Activated naive CD4-positive, alpha-beta T cell treated with anti-CD3 and anti-CD28 coated beads, Interleukin-2, amount 50 U/mL, for 72 hours (primary cell): ENCODE results near the gene STEAP1B. TPM values are rescaled to one million over a fixed set of nuclear protein-coding genes. Genes with fewer than 3 reads are reported as not detected.
"Not testable (repeated sequence)": the region's sequence is repeated elsewhere in the genome, so short reads cannot be mapped to it uniquely, and the experiment has no call there.

Experiments
- ATAC-seq, 2 donors: fragments of 150-1000 bp; cut with Tn5 transposase; 2 replicates each; pipeline ENCODE4 v1.10.0; 2021; ENCODE audit warnings: mild to moderate bottlenecking in 2 of 2, moderate library complexity in 2 of 2
- DNase-seq, 2 donors: peaks; one replicate each; pipeline ENCODE4 v3.0.0; 2021 to 2022; ENCODE audit warnings: low spot score in 2 of 2
- H3K27ac Mint-ChIP-seq, 2 donors: one replicate each; pipeline ENCODE4 v1.8.0; 2022; ENCODE audit warnings: mild to moderate bottlenecking in 2 of 2, mixed read lengths in 2 of 2
- H3K36me3 Mint-ChIP-seq, 2 donors: one replicate each; pipeline ENCODE4 v1.8.0; 2022; ENCODE audit warnings: mixed read lengths in 2 of 2
- H3K9me3 Mint-ChIP-seq, 2 donors: one replicate each; pipeline ENCODE4 v1.8.0; 2022; ENCODE audit warnings: mixed read lengths in 2 of 2
- total RNA-seq, 2 donors: library from RNA; stranded (reverse); gene quantifications; one replicate each; pipeline ENCODE4 v1.2.3, GENCODE V29; 2022

The STEAP1B gene
- total RNA-seq, 2 donors from 2014 or later, result not detected

GRCh38 chr7:22445140-22445743, 54.7 kb downstream of the STEAP1B start:
- ATAC-seq (peak in 1 of 2 donors; percentile 28), DNase-seq (no peak)
- Mint-ChIP-seq H3K27ac (no peak overlapping the region), H3K36me3 (no peaks in the 10 kb centered on the region), H3K9me3 (peaks cover 0 to 4% of the 10 kb centered on the region in 2 donors)

GRCh38 chr7:22444181-22444971, 55.6 kb downstream of the STEAP1B start:
- ATAC-seq (no peak), DNase-seq (no peak)
- Mint-ChIP-seq H3K36me3 (no peaks in the 10 kb centered on the region), H3K27ac (no peak overlapping the region), H3K9me3 (peaks cover 0 to 3% of the 10 kb centered on the region in 2 donors)

DNA sequence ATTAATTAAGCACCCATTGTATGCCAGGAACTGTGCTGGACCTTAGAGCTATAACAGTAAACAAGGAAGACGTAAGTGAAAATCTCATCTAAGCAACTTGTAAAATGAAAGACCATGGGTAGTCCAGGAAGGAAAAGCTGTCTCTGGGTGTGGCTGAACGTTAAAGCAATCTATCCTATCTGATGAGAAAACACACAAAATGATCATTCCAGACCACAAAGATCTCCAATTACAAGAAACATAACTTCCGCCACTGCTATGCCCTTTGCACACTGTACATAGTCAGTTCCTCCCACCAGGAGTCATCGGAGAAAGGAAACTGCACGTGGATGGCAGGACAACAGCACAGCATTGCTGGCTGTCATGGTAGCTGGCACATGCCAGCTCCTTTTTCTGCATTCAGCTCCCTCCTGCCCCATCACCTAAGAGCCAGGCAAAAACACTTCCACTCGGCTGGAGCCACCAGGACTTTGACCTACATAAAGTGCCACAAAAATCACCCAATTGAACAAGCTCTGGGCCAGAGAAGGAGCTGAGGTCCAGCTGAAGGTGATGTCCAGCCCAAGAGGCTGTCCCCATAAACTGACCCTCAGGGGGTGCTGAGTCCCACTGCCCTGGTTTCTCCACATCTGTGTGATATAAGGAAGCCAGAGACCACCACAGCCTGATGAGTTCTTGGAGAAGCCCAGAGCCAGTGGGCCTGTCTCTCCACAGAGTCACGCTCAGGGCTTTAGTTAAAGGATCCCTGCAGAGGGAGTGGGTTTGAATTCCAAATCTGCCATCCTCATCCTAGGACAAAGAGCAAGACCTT, 56.4 kb downstream of the STEAP1B start:
- H3K36me3 Mint-ChIP-seq, result no peaks in the 10 kb centered on the region
- H3K27ac Mint-ChIP-seq, result no peak overlapping the region
- ATAC-seq, result no peak
- H3K9me3 Mint-ChIP-seq, result no peaks in the 10 kb centered on the region
- DNase-seq, result no peak

GRCh38 chr7:22442882-22443369, 57.1 kb downstream of the STEAP1B start:
- H3K9me3 Mint-ChIP-seq, result no peaks in the 10 kb centered on the region
- no peak for DNase-seq
- no peak overlapping the region for H3K27ac Mint-ChIP-seq
- ATAC-seq, result no peak
- H3K36me3 Mint-ChIP-seq, result no peaks in the 10 kb centered on the region

DNA sequence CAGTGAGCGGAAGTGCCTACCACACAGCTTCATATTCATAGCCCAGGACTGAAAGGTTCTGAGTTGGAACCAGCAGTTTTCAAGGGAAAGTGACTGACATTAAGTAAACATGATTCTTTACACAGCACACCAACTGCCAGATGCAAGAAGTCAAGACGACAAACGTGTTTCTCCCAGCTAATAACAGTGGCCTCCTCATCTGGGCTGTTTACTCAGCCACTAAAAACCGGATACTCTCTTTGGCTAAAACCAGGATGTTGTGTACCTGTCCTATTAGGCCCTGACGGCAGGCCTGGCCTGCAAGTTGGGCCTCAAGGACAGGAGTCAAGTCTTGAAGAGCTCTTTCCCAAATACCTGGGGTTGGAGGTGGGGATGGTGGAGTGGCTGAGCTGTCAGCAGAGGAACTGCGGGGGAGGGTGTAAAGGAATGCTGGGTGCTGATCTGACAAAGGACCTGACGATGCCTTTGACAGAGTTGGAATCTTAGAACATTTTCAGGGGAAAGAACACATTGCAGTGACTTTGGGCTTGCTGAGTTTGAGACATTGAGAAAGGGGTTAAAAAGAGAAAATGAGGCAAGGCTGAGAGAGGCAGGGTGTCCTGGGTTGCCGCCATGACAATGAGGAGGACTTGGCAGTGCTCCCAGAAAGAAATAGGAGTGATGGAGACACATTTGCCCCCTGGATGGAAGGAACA, 57.7 kb downstream of the STEAP1B start:
- DNase-seq (no peak), ATAC-seq (no peak)
- no peaks in the 10 kb centered on the region for H3K9me3 Mint-ChIP-seq
- H3K36me3 Mint-ChIP-seq, result no peaks in the 10 kb centered on the region
- H3K27ac Mint-ChIP-seq, result no peak overlapping the region

GRCh38 chr7:22441157-22441556, 58.8 kb downstream of the STEAP1B start:
- ATAC-seq (no peak), DNase-seq (no peak)
- H3K36me3 Mint-ChIP-seq, result no peaks in the 10 kb centered on the region
- H3K9me3 Mint-ChIP-seq, result no peaks in the 10 kb centered on the region
- no peak overlapping the region for H3K27ac Mint-ChIP-seq

DNA sequence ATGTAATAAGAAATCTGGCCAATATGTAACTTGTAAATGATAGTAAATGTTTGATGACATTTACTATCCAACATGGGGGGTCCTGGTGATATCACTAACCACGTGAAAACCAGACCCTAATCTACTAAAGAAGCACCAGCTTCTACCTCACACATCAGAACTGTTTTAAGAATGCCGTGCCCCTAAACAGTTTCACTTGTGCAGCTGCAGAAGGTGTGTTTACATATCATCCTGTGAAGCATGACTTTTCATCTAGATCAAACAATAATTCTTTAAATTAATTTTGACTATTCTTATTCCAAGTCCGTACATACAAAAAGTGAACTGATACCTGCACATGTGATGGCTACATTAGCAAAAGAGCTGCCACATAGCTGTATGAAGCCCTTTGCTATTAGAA, 61.0 kb downstream of the STEAP1B start:
- Mint-ChIP-seq H3K9me3 (no peaks in the 10 kb centered on the region), H3K36me3 (no peaks in the 10 kb centered on the region), H3K27ac (no peak overlapping the region)
- DNase-seq (no peak), ATAC-seq (no peak)

DNA sequence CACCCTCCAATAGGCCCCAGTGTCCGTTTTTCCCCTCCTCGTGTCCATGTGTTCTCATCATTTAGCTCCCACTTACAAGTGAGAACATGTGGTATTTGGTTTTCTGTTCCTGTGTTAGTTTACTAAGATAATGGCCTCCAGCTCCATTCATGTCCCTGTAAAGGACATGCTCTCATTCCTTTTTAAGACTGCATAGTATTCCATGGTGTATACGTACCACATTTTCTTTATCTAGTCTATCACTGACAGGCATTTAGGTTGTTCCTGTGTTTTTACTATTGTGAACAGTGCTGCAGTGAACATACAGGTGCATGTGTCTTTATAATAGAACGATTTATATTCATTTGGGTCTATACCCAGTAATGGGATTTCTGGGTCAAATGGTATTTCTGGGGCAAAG, 63.4 kb downstream of the STEAP1B start:
- not testable (repeated sequence) for ATAC-seq

DNA sequence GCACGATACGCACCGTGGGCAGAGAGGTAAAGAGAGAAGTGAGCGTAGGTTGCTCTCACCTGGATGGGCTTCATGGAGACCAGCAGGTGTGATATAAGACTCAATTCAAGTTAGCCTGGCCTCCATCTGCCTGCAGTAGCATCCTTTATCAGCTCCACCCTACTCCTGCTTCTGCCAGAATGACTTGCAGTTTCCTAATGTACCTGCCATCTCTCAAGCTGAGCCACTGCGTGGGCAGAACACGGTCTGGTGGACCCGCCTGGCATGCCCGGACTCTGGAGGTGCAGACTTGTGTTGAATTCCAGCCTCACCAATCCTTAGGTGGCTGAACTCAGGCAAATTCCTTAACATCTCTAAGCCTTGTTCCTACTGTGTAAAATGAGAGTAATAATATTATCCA, 64.3 kb downstream of the STEAP1B start:
- no peaks in the 10 kb centered on the region for H3K9me3 Mint-ChIP-seq
- no peak overlapping the region for H3K27ac Mint-ChIP-seq
- no peaks in the 10 kb centered on the region for H3K36me3 Mint-ChIP-seq
- ATAC-seq (no peak), DNase-seq (no peak)

More for the DNA sequence above, 63.4 kb downstream of the STEAP1B start:
- not testable (repeated sequence) for DNase-seq, H3K9me3 Mint-ChIP-seq, H3K27ac Mint-ChIP-seq, H3K36me3 Mint-ChIP-seq

DNA sequence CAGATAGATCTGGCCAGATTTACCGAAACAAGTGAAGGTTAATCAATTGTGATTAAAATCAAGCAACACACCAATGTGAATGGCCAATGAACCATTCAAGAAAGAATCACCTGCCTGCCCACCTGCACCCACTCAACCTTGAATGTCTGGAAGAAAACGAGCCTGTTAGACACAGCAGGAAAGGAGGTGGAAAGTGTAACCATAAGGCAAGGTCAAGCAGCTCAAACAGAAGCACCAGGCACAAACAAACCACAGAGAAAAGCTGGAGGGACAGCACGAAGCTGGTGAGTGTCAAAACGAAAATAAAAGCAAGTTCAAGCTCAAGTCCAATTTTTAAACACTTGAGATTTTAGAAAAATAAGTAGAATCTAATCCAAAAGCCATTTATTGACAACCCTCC, 64.9 kb downstream of the STEAP1B start:
- DNase-seq (no peak), ATAC-seq (no peak)
- Mint-ChIP-seq H3K27ac (no peak overlapping the region), H3K36me3 (no peaks in the 10 kb centered on the region), H3K9me3 (no peaks in the 10 kb centered on the region)

GRCh38 chr7:22433710-22434460, 66.1 kb downstream of the STEAP1B start:
- no peaks in the 10 kb centered on the region for H3K36me3 Mint-ChIP-seq
- H3K9me3 Mint-ChIP-seq, result no peaks in the 10 kb centered on the region
- H3K27ac Mint-ChIP-seq, result no peak overlapping the region
- ATAC-seq (no peak), DNase-seq (no peak)

GRCh38 chr7:22433165-22433700, 66.8 kb downstream of the STEAP1B start:
- H3K27ac Mint-ChIP-seq, H3K9me3 Mint-ChIP-seq, H3K36me3 Mint-ChIP-seq, ATAC-seq, DNase-seq: not testable (repeated sequence)

- no peaks in the 10 kb centered on the region for H3K36me3 Mint-ChIP-seq
- no peaks in the 10 kb centered on the region for H3K9me3 Mint-ChIP-seq
- ATAC-seq (no peak), DNase-seq (no peak)
- H3K27ac Mint-ChIP-seq, result no peak overlapping the region
Measured at GRCh38 chr7:22432203-22432718, 67.7 kb downstream of the STEAP1B start.

DNA sequence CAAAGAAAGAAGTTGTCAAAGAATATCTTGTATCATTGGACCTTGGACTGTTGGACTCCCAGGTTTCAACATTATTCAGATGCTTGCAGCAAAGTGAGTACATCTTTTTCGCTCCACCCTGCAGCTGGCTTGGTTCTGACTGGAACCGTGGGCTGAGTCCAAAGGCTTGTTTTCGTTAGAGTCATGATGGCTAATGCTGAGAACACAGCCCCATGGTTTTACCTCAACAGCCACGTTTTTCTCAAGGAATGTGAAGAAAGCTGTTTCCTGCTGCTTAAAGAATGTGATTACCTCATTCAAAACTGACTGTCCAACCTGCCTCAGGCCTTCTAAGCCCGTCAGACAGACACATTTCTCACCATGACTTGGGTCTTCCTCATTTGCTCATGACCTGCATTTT, 69.5 kb downstream of the STEAP1B start:
- H3K9me3 Mint-ChIP-seq, result no peaks in the 10 kb centered on the region
- ATAC-seq, result no peak
- H3K27ac Mint-ChIP-seq, result no peak overlapping the region

DNA sequence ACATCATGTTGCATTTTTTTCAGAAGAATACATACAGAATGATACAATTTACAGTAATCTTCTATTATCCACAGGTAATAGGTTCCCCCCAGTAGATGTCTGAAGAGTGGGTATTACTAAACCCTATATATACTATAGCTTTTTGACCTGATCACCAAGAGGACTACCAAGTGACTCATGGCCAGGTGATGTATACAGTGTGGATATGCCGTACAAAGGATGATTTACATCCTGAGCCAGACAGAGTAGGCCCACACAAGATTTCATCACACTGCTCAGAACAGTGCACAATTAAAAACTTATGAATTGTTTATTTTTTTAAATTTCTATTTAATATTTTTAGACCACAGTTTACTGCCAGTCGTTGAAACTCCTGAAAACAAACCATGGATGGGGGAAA, 70.6 kb downstream of the STEAP1B start:
- H3K9me3 Mint-ChIP-seq, result no peaks in the 10 kb centered on the region
- no peak overlapping the region for H3K27ac Mint-ChIP-seq
- DNase-seq (no peak), ATAC-seq (no peak)
- no peaks in the 10 kb centered on the region for H3K36me3 Mint-ChIP-seq

More for the DNA sequence above, 69.5 kb downstream of the STEAP1B start:
- DNase-seq, result no peak
- no peaks in the 10 kb centered on the region for H3K36me3 Mint-ChIP-seq

GRCh38 chr7:22427855-22428254, 72.1 kb downstream of the STEAP1B start:
- Mint-ChIP-seq H3K36me3 (no peaks in the 10 kb centered on the region), H3K27ac (no peak overlapping the region), H3K9me3 (no peaks in the 10 kb centered on the region)
- no peak for ATAC-seq
- DNase-seq, result no peak
